ENCODE results near the gene NCAPD2.
"Not testable (repeated sequence)": the region's sequence is repeated elsewhere in the genome, so short reads cannot be mapped to it uniquely, and the experiment has no call there.

DNA sequence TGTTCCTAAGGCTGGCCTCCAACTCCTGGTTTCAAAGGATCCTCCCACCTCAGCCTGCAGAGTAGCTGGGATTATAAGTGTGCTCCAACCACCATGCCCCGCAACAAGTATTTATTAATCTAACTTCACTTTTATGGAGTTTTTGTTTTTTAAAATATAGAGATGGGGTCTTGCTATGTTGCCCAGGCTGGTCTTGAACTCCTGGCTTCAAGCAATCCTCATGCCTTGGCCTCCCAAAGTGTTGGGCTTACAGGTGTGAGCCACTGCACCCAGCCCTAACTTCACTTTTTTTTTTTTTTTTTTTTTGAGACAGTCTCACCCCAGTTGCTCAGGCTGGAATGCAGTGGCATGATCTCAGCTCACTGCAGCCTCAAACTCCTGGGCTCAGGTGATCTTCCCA, 3.2 kb upstream of the NCAPD2 start:
- TF ChIP-seq ZBTB17 (tag by site-specific recombination; IDR thresholded peaks at IDR 0.05); ZNF624 (tag by site-specific recombination; IDR thresholded peaks at IDR 0.05); MZF1 (tag by site-specific recombination; IDR thresholded peaks at IDR 0.05; ENCODE audit: borderline replicate concordance); ZNF510 (tag by site-specific recombination; IDR thresholded peaks at IDR 0.05; ENCODE audit: insufficient replicate concordance): not testable (repeated sequence)
- TF ChIP-seq, protein P1, sequence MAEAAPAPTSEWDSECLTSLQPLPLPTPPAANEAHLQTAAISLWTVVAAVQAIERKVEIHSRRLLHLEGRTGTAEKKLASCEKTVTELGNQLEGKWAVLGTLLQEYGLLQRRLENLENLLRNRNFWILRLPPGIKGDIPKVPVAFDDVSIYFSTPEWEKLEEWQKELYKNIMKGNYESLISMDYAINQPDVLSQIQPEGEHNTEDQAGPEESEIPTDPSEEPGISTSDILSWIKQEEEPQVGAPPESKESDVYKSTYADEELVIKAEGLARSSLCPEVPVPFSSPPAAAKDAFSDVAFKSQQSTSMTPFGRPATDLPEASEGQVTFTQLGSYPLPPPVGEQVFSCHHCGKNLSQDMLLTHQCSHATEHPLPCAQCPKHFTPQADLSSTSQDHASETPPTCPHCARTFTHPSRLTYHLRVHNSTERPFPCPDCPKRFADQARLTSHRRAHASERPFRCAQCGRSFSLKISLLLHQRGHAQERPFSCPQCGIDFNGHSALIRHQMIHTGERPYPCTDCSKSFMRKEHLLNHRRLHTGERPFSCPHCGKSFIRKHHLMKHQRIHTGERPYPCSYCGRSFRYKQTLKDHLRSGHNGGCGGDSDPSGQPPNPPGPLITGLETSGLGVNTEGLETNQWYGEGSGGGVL (tag by site-specific recombination; IDR thresholded peaks at IDR 0.05): not testable (repeated sequence)
- TF ChIP-seq, protein P2, sequence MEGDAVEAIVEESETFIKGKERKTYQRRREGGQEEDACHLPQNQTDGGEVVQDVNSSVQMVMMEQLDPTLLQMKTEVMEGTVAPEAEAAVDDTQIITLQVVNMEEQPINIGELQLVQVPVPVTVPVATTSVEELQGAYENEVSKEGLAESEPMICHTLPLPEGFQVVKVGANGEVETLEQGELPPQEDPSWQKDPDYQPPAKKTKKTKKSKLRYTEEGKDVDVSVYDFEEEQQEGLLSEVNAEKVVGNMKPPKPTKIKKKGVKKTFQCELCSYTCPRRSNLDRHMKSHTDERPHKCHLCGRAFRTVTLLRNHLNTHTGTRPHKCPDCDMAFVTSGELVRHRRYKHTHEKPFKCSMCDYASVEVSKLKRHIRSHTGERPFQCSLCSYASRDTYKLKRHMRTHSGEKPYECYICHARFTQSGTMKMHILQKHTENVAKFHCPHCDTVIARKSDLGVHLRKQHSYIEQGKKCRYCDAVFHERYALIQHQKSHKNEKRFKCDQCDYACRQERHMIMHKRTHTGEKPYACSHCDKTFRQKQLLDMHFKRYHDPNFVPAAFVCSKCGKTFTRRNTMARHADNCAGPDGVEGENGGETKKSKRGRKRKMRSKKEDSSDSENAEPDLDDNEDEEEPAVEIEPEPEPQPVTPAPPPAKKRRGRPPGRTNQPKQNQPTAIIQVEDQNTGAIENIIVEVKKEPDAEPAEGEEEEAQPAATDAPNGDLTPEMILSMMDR (tag by site-specific recombination; IDR thresholded peaks at IDR 0.05): not testable (repeated sequence)
